Heart left ventricle (tissue), 13 donors: ENCODE results near the gene ELP1.

Source experiments
- CTCF ChIP-seq, 12 donors: fragments of 200-600 bp; sonication (generic) in 4 of 12; IDR thresholded peaks; one replicate each; pipeline versions ENCODE4 v1.5.0 to v1.8.0; 2018 to 2022; ENCODE audit warnings: antibody characterized with exemption in 12 of 12, mild to moderate bottlenecking in 5 of 12
- POLR2A ChIP-seq, 2 donors: fragments of 450-650 bp; IDR thresholded peaks; one replicate each; pipeline ENCODE4 v1.6.1; 2017; ENCODE audit warnings: antibody characterized with exemption in 2 of 2, mild to moderate bottlenecking in 2 of 2, moderate library complexity in 2 of 2
- donor health status: ischemic (EF 13 %, LVEDD 7.1; RV severe dilation, severe dysfunction).
- donor health status: DM: no; HTN: yes; CAD: no.
- donor health status: DM: no; HTN: no; CAD: no.
- donor health status: ischemic (EF 25% LVEDD 6.9; RV normal size, moderate dysfunction).
- donor health status: ischemic (EF 25% LVEDD 5.7; RV mildly dilated, moderate dysfunction).
- donor health status: ischemic (EF 35%, LVEDD 5.7; RV mildly dilated, moderate dysfunction).
- donor health status: nonischemic (EF 11% LVEDD 7.7; RV severe dilation, severe dysfunction).
- donor health status: DM: yes; HTN: yes; CAD: no.
- donor health status: PGD.
- donor health status: ischemic (EF 29% LVEDD 5.4; RV normal size, mild dysfunction).
- donor health status: nonischemic (EF 23%, LVEDD 6.1; RV moderate dilation, normal function).

- TF ChIP-seq POLR2A (IDR thresholded peaks at IDR 0.05): no peak
- TF ChIP-seq CTCF (IDR thresholded peaks at IDR 0.05): no peak
Measured at GRCh38 chr9:108972626-108973209, 38.8 kb upstream of the ELP1 start.
